HepG2 (cell line): ENCODE measurements around the gene ENPP1. TPM values are rescaled to one million over a fixed set of nuclear protein-coding genes. Genes with fewer than 3 reads are reported as not detected.

ENCODE experiments used
- BCLAF1 ChIP-seq: fragments of 450-650 bp; IDR thresholded peaks from 2 replicates; pipeline ENCODE4 v1.6.1; 2017; ENCODE audit warnings: mild to moderate bottlenecking
- BHLHE40 ChIP-seq: IDR thresholded peaks from 2 replicates; pipeline ENCODE4 v1.6.1; 2011; ENCODE audit warnings: low read length, improper control_type of control experiment
- BRCA1 ChIP-seq: sonication (generic); formaldehyde crosslinking; IDR thresholded peaks from 2 replicates; pipeline ENCODE4 v1.4.0; 2020; ENCODE audit warnings: missing genetic modification reagents
- CHCHD3 ChIP-seq: sonication (generic); formaldehyde crosslinking; IDR thresholded peaks from 2 replicates; pipeline ENCODE4 v1.8.0; 2022; ENCODE audit warnings: mild to moderate bottlenecking, missing genetic modification reagents, moderate library complexity
- GFI1 ChIP-seq: sonication (generic); formaldehyde crosslinking; IDR thresholded peaks from 2 replicates; pipeline ENCODE4 v1.5.0; 2020; ENCODE audit warnings: missing genetic modification reagents, mild to moderate bottlenecking, borderline replicate concordance
- GTF2F1 ChIP-seq: fragments of 150-350 bp; IDR thresholded peaks from 2 replicates; pipeline ENCODE4 v1.6.1; 2014; ENCODE audit warnings: low read length
- IRX3 ChIP-seq: sonication (generic); formaldehyde crosslinking; IDR thresholded peaks from 2 replicates; pipeline ENCODE4 v1.8.1; 2023; ENCODE audit warnings: mild to moderate bottlenecking, low read depth, missing genetic modification reagents, borderline replicate concordance
- KMT2A ChIP-seq: sonication (generic); formaldehyde crosslinking; IDR thresholded peaks from 2 replicates; pipeline ENCODE4 v1.4.0; 2020; ENCODE audit warnings: missing genetic modification reagents
- MIER2 ChIP-seq: IDR thresholded peaks from 2 replicates; pipeline ENCODE4 v1.6.1; 2016; ENCODE audit warnings: missing biosample characterization, missing genetic modification reagents
- MLX ChIP-seq: IDR thresholded peaks from 2 replicates; pipeline ENCODE4 v1.6.1; 2016
- NFIC ChIP-seq: IDR thresholded peaks from 2 replicates; pipeline ENCODE4 v1.6.1; 2012; ENCODE audit warnings: mild to moderate bottlenecking, low read length, inconsistent platforms
- REST ChIP-seq, 2 experiments: IDR thresholded peaks; 2 replicates each; pipeline ENCODE4 v1.6.1; 2011 to 2012; ENCODE audit warnings: low read length in 2 of 2, borderline replicate concordance in 1 of 2, low read depth in 1 of 2, mild to moderate bottlenecking in 1 of 2, moderate library complexity in 1 of 2
- SALL2 ChIP-seq: sonication (generic); formaldehyde crosslinking; IDR thresholded peaks from 2 replicates; pipeline ENCODE4 v1.8.1; 2023; ENCODE audit warnings: mild to moderate bottlenecking, missing genetic modification reagents, inconsistent platforms
- TMF1 ChIP-seq: sonication (generic); formaldehyde crosslinking; IDR thresholded peaks from 2 replicates; pipeline ENCODE4 v1.8.1; 2022; ENCODE audit warnings: low read depth, missing genetic modification reagents
- TSC22D2 ChIP-seq: sonication (generic); formaldehyde crosslinking; IDR thresholded peaks from 2 replicates; pipeline ENCODE4 v1.5.1; 2020; ENCODE audit warnings: missing genetic modification reagents, mild to moderate bottlenecking, borderline replicate concordance
- ZNF256 ChIP-seq: sonication (generic); formaldehyde crosslinking; conservative IDR thresholded peaks from 2 replicates; pipeline ENCODE4 v1.4.0; 2020; ENCODE audit warnings: missing genetic modification reagents
- ZNF276 ChIP-seq: sonication (generic); formaldehyde crosslinking; IDR thresholded peaks from 2 replicates; pipeline ENCODE4 v1.4.0; 2020; ENCODE audit warnings: mild to moderate bottlenecking, low read depth, missing genetic modification reagents
- ZNF367 ChIP-seq: sonication (generic); formaldehyde crosslinking; IDR thresholded peaks from 2 replicates; pipeline ENCODE4 v1.4.0; 2020; ENCODE audit warnings: missing genetic modification reagents, borderline replicate concordance
- ZNF772 ChIP-seq: sonication (generic); formaldehyde crosslinking; IDR thresholded peaks from 2 replicates; pipeline ENCODE4 v1.5.0; 2020; ENCODE audit warnings: mild to moderate bottlenecking, missing genetic modification reagents
- ZNF775 ChIP-seq: sonication (generic); formaldehyde crosslinking; IDR thresholded peaks from 2 replicates; pipeline ENCODE4 v1.4.0; 2020; ENCODE audit warnings: missing genetic modification reagents, mild to moderate bottlenecking, moderate library complexity, borderline replicate concordance
- ZNF790 ChIP-seq: sonication (generic); formaldehyde crosslinking; IDR thresholded peaks from 2 replicates; pipeline ENCODE4 v1.8.0; 2022; ENCODE audit warnings: missing genetic modification reagents, mild to moderate bottlenecking, borderline replicate concordance
- polyA plus RNA-seq, 8 experiments: library from polyadenylated mRNA; depleted of rRNA in 3 of 8; stranded (reverse) in 7 of 8; unstranded in 1 of 8; fragments of >200 nt; fragmentation: Illumina TruSeq in 4 of 8; extraction: Trizol in 4 of 8; gene quantifications; 2 replicates each; pipeline versions ENCODE4 v1.2.1 to v1.2.3, GENCODE V29; 2011 to 2016; ENCODE audit warnings: low read depth in 4 of 8, missing spikeins in 1 of 8, mixed read lengths in 1 of 8; ENCODE audit not compliant: insufficient read depth in 1 of 8
- total RNA-seq, 5 experiments: library from RNA; depleted of rRNA; stranded (reverse); fragments of >200 nt; fragmentation: Illumina TruSeq; extraction: Trizol; gene quantifications; 2 replicates each; pipeline ENCODE4 v1.2.3, GENCODE V29; 2016; ENCODE audit warnings: low read depth in 1 of 5

Gene ENPP1
- total and polyA plus RNA-seq, 2 of the 13 experiments (the other 11 are each of a cell fraction or from before 2014, with no cell fraction given): 56.5 to 160 TPM

- no peak for TF ChIP-seq ZNF775
- 0 out of 2 replicates have a peak, but pooled peaks have one; percentile 51 for TF ChIP-seq BRCA1 (CRISPR knock-in tag)
- peak; percentile 85 for TF ChIP-seq SALL2 (CRISPR knock-in tag)
- TF ChIP-seq REST (IDR thresholded peaks at IDR 0.05; ENCODE audit: borderline replicate concordance in 1 of 2, low read depth in 1 of 2, low read length in 2 of 2): 0 out of 4 replicates have a peak, but pooled peaks of 1 of the 2 experiments have one; percentile 12
- TF ChIP-seq GTF2F1: 0 out of 2 replicates have a peak, but pooled peaks have one; percentile 13
- TF ChIP-seq BCLAF1: no peak
- no peak for TF ChIP-seq ZNF367 (CRISPR knock-in tag)
- TF ChIP-seq GFI1 (CRISPR knock-in tag): peak; percentile 95
- TF ChIP-seq TMF1 (CRISPR knock-in tag): no peak
- no peak for TF ChIP-seq ZNF276 (CRISPR knock-in tag)
- TF ChIP-seq BHLHE40: peak; percentile 13; the same call in 1 of the 2 replicates
- peak; percentile 66; the same call in 1 of the 2 replicates for TF ChIP-seq IRX3
- no peak for TF ChIP-seq ZNF790
- TF ChIP-seq MIER2 (CRISPR knock-in tag): 0 out of 2 replicates have a peak, but pooled peaks have one; percentile 76
- peak; percentile 76; the same call in 1 of the 2 replicates for TF ChIP-seq NFIC
- TF ChIP-seq CHCHD3 (CRISPR knock-in tag): no peak
- peak; percentile 87 for TF ChIP-seq MLX (CRISPR knock-in tag)
- peak; percentile 71; the same call in 1 of the 2 replicates for TF ChIP-seq TSC22D2 (CRISPR knock-in tag)
- TF ChIP-seq KMT2A (CRISPR knock-in tag): peak; percentile 95
- no peak; the same call in 1 of the 2 replicates for TF ChIP-seq ZNF772 (CRISPR knock-in tag)
- TF ChIP-seq ZNF256 (CRISPR knock-in tag): no peak
These were observed 36.5 kb downstream of the ENPP1 start (continued) for GRCh38 chr6:131844243-131844841.
